A673 (cell line): Measurements from ENCODE around the gene CRYBA2. TPM values are rescaled to one million over a fixed set of nuclear protein-coding genes. Genes with fewer than 3 reads are reported as not detected.

Experiments used
- BruUV-seq: library from RNA; stranded (reverse); fragments of 400-500 nt; replicated peaks from 2 replicates; lab custom pipeline; 2021; lab: Mats Ljungman, UMichigan
- CTCF ChIA-PET: fragments of 300-600 bp; sonication (Branson Sonifier 250); formaldehyde crosslinking; loops from one replicate; lab custom pipeline; 2022; ENCODE audit warnings: antibody characterized with exemption; lab: Charles Lee
- POLR2A ChIA-PET: fragments of 300-600 bp; sonication (Branson Sonifier 250); formaldehyde crosslinking; loops from one replicate; lab custom pipeline; 2022; ENCODE audit warnings: antibody characterized with exemption; ENCODE audit not compliant: low non-redundant PET; lab: Charles Lee
- DNase-seq: peaks from one replicate; pipeline ENCODE4 v3.0.0-alpha.2; 2015; ENCODE audit warnings: low spot score
- H3K27ac ChIP-seq: fragments of 200-600 bp; sonication (generic); 2 replicates; pipeline ENCODE4 v1.5.1; 2016; ENCODE audit warnings: mixed run types, low read depth, mild to moderate bottlenecking, mixed read lengths, antibody characterized with exemption, low read length; ENCODE audit not compliant: poor library complexity, severe bottlenecking
- H3K27me3 ChIP-seq: fragments of 200-600 bp; sonication (generic); replicated peaks from 2 replicates; pipeline ENCODE4 v1.6.1; 2017; ENCODE audit warnings: mixed run types, low read depth, mild to moderate bottlenecking, mixed read lengths, antibody characterized with exemption, low read length; ENCODE audit not compliant: insufficient read depth, poor library complexity
- H3K36me3 ChIP-seq: fragments of 200-600 bp; sonication (generic); 2 replicates; pipeline ENCODE4 v1.6.1; 2016; ENCODE audit warnings: mixed run types, mild to moderate bottlenecking, mixed read lengths, antibody characterized with exemption, low read length; ENCODE audit not compliant: insufficient read depth, poor library complexity, severe bottlenecking
- H3K4me1 ChIP-seq: fragments of 200-600 bp; sonication (generic); 2 replicates; pipeline ENCODE4 v1.6.1; 2017; ENCODE audit warnings: mixed run types, mild to moderate bottlenecking, mixed read lengths, antibody characterized with exemption, low read length; ENCODE audit not compliant: insufficient read depth, poor library complexity, severe bottlenecking
- H3K4me3 ChIP-seq: fragments of 200-600 bp; sonication (generic); 2 replicates; pipeline ENCODE4 v1.5.1; 2016; ENCODE audit warnings: low read depth, mixed run types, mild to moderate bottlenecking, mixed read lengths, low read length; ENCODE audit not compliant: poor library complexity, severe bottlenecking
- H3K9me3 ChIP-seq: fragments of 200-600 bp; sonication (generic); 2 replicates; pipeline ENCODE4 v1.6.1; 2016; ENCODE audit warnings: mixed run types, low read depth, mild to moderate bottlenecking, mixed read lengths, antibody characterized with exemption, low read length; ENCODE audit not compliant: poor library complexity, severe bottlenecking
- EZH2 ChIP-seq: fragments of 200-600 bp; sonication (generic); IDR thresholded peaks from 2 replicates; pipeline ENCODE4 v1.6.1; 2017; ENCODE audit warnings: borderline replicate concordance, low read depth, mild to moderate bottlenecking, mixed read lengths, antibody characterized with exemption, low read length; ENCODE audit not compliant: poor library complexity, severe bottlenecking
- intact Hi-C: fragments of 100-400 bp; cut with micrococcal nuclease; formaldehyde crosslinking; loops from one replicate; pipeline ENCODE4 v1.10.0; 2022; ENCODE audit not compliant: unreplicated experiment
- total RNA-seq: library from RNA; stranded (reverse); gene quantifications from 2 replicates; pipeline ENCODE4 v1.2.3, GENCODE V29; 2021
- TF ChIP-seq, protein P1 (sequence below): fragments of 300-800, 200-600 bp; sonication (generic); conservative IDR thresholded peaks from 2 replicates; pipeline ENCODE4 v1.5.1; 2017; ENCODE audit warnings: low read depth, mild to moderate bottlenecking, antibody characterized with exemption, low read length, moderate library complexity, mixed read lengths

Gene CRYBA2
- total RNA-seq, 1 experiment from 2014 or later: 1.3 TPM

DNA sequence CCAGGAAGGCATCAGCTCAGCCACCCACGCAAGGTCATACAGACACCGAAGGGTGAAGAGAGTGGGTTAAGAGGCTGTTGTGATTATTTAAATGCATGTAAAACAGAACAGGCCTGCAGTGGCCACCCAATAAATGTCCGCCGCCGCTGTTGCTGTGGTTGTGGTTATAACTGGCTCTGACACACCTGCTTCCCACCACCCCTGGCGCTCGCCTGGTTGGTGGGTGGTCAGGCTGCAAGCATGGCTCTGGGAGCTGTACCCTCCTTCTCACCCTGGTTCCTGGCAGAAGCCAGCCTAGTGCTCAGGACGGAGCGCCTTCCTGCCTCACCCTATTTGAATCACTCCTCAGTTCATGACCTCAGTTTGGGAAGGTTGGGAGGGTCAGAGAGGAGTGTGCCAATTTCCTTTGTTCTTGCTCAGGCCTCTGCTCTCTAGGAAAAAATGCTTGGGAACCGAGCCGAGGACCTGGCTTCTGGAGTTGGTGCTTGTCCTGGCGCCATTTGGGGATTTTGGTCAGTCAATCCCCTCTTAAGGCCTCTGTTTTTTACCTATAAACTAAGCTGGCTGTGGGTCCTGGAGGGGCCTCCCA is 5.3 kb upstream of the CRYBA2 start:
- intact Hi-C loops: no loop called here
- CTCF ChIA-PET: no interaction called here
- Histone ChIP-seq H3K36me3 (no peaks in the 10 kb centered on the region), H3K4me3 (no peak overlapping the region), H3K9me3 (no peaks in the 10 kb centered on the region), H3K27me3 (peaks cover 60% of the 10 kb centered on the region), H3K4me1 (peaks cover 22% of the 10 kb centered on the region), H3K27ac (no peak overlapping the region)
- TF ChIP-seq, protein P1, sequence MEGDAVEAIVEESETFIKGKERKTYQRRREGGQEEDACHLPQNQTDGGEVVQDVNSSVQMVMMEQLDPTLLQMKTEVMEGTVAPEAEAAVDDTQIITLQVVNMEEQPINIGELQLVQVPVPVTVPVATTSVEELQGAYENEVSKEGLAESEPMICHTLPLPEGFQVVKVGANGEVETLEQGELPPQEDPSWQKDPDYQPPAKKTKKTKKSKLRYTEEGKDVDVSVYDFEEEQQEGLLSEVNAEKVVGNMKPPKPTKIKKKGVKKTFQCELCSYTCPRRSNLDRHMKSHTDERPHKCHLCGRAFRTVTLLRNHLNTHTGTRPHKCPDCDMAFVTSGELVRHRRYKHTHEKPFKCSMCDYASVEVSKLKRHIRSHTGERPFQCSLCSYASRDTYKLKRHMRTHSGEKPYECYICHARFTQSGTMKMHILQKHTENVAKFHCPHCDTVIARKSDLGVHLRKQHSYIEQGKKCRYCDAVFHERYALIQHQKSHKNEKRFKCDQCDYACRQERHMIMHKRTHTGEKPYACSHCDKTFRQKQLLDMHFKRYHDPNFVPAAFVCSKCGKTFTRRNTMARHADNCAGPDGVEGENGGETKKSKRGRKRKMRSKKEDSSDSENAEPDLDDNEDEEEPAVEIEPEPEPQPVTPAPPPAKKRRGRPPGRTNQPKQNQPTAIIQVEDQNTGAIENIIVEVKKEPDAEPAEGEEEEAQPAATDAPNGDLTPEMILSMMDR: no peak
- no peak for TF ChIP-seq EZH2
- no peak for DNase-seq
- POLR2A ChIA-PET: no interaction called here
- no TSS peak for BruUV-seq

DNA sequence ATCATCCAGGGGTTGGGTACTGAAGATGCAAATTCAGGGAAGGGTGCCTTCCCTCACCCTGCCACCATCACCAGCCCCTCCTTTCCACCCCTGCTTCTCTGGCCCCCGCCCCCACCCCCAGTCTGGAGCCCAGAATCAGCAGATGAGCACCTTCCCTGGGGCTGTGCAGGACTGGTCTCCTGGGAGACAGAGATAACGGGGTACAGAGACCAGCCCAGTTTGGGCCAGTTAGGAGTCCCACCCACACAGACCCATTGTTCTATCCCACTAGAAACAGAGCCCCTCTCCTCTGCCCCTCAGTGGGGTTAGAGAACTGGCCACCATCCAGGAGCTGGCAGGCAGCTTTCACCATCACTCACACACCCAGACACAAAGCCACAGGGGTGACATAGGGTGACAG is 4.5 kb upstream of the CRYBA2 start:
- DNase-seq: no peak
- Histone ChIP-seq H3K4me3 (no peak overlapping the region), H3K4me1 (peaks cover 26% of the 10 kb centered on the region), H3K27me3 (peaks cover 60% of the 10 kb centered on the region), H3K36me3 (no peaks in the 10 kb centered on the region), H3K27ac (no peak overlapping the region), H3K9me3 (no peaks in the 10 kb centered on the region)
- TF ChIP-seq, protein P1: no peak
- TF ChIP-seq EZH2: no peak
- CTCF ChIA-PET: no interaction called here
- no TSS peak for BruUV-seq
- POLR2A ChIA-PET: no interaction called here
- intact Hi-C loops: no loop called here

DNA sequence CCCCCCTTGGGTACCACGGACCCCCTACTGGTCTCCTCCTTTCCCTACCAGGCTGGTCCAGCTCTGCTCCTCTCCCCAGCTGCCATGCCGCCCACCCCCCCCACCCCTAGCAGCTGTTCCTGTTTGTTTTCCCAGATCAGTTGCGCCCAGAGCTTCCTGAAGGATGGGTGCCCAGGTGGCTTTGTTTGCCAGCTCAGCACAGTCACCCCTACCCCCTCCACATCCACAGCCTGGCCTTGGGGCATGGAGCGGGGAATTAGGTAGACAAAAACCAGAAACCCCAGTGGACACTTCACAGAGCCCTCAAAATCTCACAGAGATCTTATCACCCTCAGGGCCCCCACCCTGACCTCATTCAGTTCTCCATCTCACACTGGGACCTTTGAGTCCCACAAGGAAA is 3.7 kb upstream of the CRYBA2 start:
- H3K9me3 ChIP-seq: no peaks in the 10 kb centered on the region
- no peak overlapping the region for H3K4me3 ChIP-seq
- H3K36me3 ChIP-seq: no peaks in the 10 kb centered on the region
- peaks cover 60% of the 10 kb centered on the region for H3K27me3 ChIP-seq
- no peak for TF ChIP-seq EZH2
- TF ChIP-seq, protein P1: no peak
- intact Hi-C loops: no loop called here
- peaks cover 21% of the 10 kb centered on the region for H3K4me1 ChIP-seq
- H3K27ac ChIP-seq: no peak overlapping the region
- no TSS peak for BruUV-seq
- ChIA-PET CTCF (no interaction called here), POLR2A (no interaction called here)
- DNase-seq: no peak
